PFSK-1 (cell line): Measurements from ENCODE around the gene DIPK1B.

Experiments used
- FOXP2 ChIP-seq: optimal IDR thresholded peaks from 2 replicates; pipeline ENCODE3; 2011; ENCODE audit warnings: borderline replicate concordance, control low read depth, inconsistent platforms; ENCODE audit not compliant: insufficient read depth; ENCODE audit errors: extremely low read length, extremely low read depth
- POLR2AphosphoS5 ChIP-seq: IDR thresholded peaks from 2 replicates; pipeline ENCODE4 v1.6.1; 2012; ENCODE audit warnings: low read depth, mild to moderate bottlenecking, control low read depth, low read length, moderate library complexity
- REST ChIP-seq, 2 experiments: IDR thresholded peaks; 2 replicates each; pipeline versions ENCODE4 v1.6.1 to v1.8.0; 2011 to 2012; ENCODE audit warnings: low read depth in 2 of 2, low read length in 2 of 2, control low read depth in 1 of 2, inconsistent platforms in 1 of 2, mild to moderate bottlenecking in 1 of 2, moderate library complexity in 1 of 2; ENCODE audit not compliant: insufficient read depth in 1 of 2
- TAF1 ChIP-seq: IDR thresholded peaks from 2 replicates; pipeline ENCODE4 v1.6.1; 2012; ENCODE audit warnings: low read length, control low read depth, borderline replicate concordance; ENCODE audit not compliant: insufficient read depth

GRCh38 chr9:136713550-136713949 lies 1.2 kb downstream of the DIPK1B start:
- TF ChIP-seq POLR2AphosphoS5 (no peak), TAF1 (no peak), REST (IDR thresholded peaks at IDR 0.05; ENCODE audit: insufficient read depth in 1 of 2, low read depth in 2 of 2, low read length in 2 of 2) (no peak), FOXP2 (no peak)
